Jurkat, Clone E6-1 (cell line): ENCODE data around the gene PARN.

Source experiments
- DNase-seq: peaks from one replicate; pipeline ENCODE4 v3.0.0-alpha.2; 2011; ENCODE audit warnings: low read depth, low spot score
- H3K4me3 ChIP-seq: 2 replicates; pipeline ENCODE4 v1.5.1; 2011; ENCODE audit warnings: mild to moderate bottlenecking, low read length, control low read depth, moderate library complexity

The PARN gene

GRCh38 chr16:14490235-14490634 lies 139.8 kb downstream of the PARN start:
- H3K4me3 ChIP-seq = no peak overlapping the region
- no peak for DNase-seq

DNA sequence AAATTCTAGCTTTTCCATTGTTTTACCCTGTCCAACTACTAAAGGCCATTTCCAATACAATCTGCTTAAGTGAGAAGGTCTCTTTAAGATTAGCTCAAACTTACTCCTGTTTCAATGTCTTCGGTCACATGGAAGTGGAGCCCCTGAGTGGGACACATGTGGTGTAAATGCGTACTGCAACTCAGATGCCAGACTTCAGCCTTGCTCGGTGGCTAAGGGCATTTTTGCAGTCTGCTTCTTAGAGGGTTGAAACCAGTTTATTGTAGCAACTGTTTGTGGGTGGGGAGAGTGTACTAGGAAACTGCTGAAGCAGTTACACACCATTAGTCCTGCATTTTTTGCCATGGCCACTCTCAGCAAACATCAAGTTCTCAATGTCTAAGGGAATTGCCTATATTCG lies 140.6 kb downstream of the PARN start:
- H3K4me3 ChIP-seq = no peak overlapping the region
- DNase-seq = peak; percentile 50

DNA sequence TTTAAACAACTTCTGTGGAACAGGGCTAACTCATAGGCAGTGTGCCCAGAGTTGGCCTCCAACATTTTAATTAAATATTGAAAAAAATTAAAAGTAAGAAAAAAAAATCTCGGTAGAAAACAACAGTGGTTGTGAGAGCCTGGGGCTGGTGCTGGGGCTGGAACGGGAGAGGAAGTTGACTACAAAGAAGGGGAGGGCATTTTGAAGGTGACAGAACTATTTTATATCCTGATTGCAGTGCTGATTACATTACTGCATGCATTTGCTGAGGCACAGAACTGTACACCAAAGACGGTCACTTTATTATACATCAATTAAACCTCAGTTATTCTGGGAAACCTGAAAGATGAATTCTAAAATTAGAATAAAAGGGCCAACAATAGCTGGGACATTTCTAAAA lies 142.5 kb downstream of the PARN start:
- H3K4me3 ChIP-seq = no peak overlapping the region
- DNase-seq = peak; percentile 35

DNA sequence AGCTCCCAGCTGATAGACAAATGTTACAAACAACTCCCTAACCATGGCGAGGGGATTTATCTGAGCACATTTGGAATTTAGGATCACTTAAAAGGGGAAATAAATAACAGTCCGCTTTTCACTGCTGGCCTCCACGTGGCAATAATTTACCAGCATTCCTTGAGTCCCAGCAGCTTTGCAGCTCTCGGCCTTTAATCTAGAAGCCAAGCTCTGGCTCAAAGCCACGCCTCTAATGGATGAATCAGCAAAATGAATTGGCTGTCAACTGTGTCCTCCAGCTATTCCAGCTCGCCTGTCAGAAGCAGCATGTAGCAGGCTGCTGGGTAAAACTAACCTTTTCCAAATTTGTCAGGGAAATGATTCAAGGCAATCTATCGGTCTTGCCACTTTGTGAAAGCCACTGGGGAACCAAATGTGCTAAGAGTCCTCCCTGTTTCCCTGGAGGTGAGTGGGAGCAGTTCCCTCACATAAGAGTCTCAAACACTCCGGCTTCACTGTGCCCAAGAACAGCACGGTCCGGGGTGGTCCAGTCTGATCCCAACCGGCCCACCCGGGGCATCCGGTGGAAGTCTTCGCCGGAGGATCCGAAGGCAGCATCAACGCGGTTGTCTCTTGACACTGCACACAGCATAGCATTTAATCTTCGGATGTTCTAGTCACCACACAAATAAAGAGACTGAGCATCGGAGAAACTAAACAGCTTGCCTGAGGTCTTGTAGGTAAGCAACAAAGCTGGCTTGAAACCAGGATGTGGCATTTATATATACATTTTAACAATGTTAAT lies 143.3 kb downstream of the PARN start:
- H3K4me3 ChIP-seq = no peak overlapping the region
- no peak for DNase-seq

- DNase-seq = no peak
- H3K4me3 ChIP-seq = no peak overlapping the region
Observed at GRCh38 chr16:14485811-14486519, 144.1 kb downstream of the PARN start.

- no peak overlapping the region for H3K4me3 ChIP-seq
- no peak for DNase-seq
Observed at GRCh38 chr16:14485121-14485551, 144.9 kb downstream of the PARN start.

- no peak for DNase-seq
- H3K4me3 ChIP-seq = no peak overlapping the region
Observed at GRCh38 chr16:14483819-14484385, 146.2 kb downstream of the PARN start.

- DNase-seq = no peak
- no peak overlapping the region for H3K4me3 ChIP-seq
Observed at GRCh38 chr16:14476183-14476582, 153.9 kb downstream of the PARN start.

DNA sequence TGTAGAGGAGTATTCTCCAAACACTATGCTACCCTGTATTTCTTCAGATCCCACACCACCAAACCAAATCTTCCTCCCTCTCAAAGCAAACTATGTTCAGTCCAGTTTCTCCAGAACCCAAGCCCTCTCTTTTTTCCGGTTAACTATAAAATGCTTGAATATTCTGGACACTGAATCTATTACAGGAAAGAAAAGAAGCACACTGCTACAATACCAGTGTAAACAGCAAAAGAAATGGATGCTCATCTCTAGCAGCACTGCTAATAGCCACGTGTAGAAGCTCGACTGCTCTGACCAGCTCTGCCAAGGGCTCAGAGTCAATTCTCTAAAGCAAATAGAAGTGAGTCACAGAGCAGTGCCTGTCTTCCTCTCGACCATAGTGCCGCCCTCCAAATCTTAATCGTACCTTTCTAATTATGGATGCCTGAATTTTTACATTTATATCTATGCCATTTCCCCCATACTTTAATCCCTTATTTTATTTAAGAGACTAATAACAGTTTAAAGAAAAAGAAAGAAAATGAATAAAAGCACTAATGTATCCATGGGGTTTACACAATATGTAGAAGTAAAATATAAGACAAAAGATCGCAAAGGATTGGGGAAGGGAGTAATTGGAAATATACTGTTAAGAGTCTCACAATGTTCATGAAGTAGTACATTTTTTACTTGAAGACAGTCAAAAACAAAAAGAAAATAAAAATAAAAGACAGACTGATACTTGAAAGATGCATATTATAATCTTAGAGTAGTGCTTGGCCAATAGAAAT lies 154.5 kb downstream of the PARN start:
- no peak for DNase-seq
- no peak overlapping the region for H3K4me3 ChIP-seq

GRCh38 chr16:14473488-14473887 lies 156.6 kb downstream of the PARN start:
- no peak for DNase-seq
- no peak overlapping the region for H3K4me3 ChIP-seq

GRCh38 chr16:14472357-14472756 lies 157.7 kb downstream of the PARN start:
- no peak overlapping the region for H3K4me3 ChIP-seq
- DNase-seq = no peak

GRCh38 chr16:14470788-14471187 lies 159.3 kb downstream of the PARN start:
- DNase-seq = no peak
- H3K4me3 ChIP-seq = no peak overlapping the region

GRCh38 chr16:14465799-14466198 lies 164.3 kb downstream of the PARN start:
- no peak for DNase-seq
- no peak overlapping the region for H3K4me3 ChIP-seq

DNA sequence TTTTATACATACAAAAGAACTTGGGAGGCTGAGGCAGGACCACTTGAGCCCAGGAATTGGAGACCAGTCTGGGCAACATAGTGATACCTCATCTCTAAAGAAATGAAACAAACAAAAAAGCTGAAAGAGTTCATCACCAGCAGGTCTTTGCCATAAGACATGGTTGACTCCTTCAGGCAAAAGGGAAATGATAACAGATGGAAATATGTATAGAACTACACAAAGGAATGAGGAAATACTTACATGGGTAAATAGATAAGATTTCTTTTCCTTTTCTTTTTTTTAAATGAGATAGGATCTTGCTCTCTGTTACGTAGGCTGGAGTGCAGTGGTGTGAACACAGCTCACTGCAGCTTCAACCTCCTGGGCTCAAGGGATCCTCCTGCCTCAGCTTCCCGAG lies 165.3 kb downstream of the PARN start:
- DNase-seq = no peak
- H3K4me3 ChIP-seq = no peak overlapping the region

DNA sequence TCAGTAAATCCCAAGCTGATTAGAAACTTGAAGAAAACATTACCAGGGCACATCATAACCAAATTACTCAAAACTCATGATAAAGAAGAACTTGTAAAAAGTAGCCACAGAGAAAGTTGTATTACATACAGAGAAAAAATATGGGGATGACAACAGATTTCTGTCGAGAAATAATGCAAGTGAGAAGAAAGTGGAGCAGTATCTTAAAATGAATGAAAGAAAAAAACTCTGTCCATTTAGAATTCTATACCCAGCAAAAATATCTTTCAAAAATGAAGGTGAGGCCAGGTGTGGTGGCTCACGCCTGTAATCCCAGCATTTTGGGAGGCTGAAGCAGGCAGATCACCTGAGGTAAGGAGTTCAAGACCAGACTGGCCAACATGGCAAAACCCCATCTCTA lies 165.9 kb downstream of the PARN start:
- H3K4me3 ChIP-seq = no peak overlapping the region
- no peak for DNase-seq

GRCh38 chr16:14462811-14463210 lies 167.2 kb downstream of the PARN start:
- no peak overlapping the region for H3K4me3 ChIP-seq
- no peak for DNase-seq

- no peak overlapping the region for H3K4me3 ChIP-seq
- no peak for DNase-seq
Observed at GRCh38 chr16:14460726-14461125, 169.3 kb downstream of the PARN start.

DNA sequence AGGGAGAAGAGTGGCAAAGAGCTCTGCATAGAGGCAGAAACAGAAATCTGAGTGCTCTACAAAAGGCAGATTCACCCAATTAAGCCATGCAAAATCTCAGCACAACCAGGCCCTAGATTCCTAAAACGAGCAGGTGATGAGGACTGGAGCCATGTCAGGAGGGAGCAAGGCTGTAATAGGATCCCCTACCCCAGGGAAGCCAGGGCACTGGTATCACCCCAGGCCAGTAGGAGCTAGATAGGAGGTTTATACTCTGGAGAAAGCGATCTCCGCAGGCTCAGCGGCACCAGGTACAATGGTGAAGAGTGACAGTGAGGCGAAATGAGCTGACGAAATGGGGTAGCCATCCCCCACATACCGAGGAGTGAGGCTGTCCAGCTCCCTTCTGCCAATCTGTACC lies 171.5 kb downstream of the PARN start:
- H3K4me3 ChIP-seq = no peak overlapping the region
- no peak for DNase-seq

DNA sequence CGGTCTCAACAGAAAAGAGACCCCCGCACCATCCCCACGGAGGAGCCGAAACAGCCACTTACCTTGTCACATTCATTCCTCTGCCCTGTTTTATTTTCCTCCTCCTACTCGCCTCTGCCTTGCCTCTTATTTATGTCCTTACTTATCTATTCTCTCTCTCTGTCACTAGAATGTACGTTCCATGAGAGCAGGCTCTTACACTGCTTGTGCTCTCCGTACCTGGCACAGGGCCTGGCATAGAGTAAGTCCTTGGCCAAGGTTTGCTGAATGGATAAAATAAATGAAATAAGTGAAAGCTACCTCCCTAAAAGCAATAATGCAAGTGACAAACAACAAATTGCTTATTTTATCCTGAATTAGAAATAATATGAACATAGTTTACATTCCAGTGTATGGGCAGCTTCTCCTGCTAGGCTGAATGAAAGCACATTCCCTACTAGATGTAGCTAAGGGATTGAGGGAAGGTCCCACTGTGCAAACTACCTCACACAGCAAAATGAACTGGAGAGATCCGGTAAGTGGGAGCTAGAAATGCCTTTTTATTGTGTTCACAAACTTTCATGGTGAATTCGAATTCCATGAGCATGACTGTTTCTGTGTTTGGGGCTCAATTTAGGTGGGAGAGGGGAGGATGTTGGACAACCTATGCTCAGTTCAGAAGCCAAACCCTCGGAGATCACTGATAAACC lies 173.1 kb downstream of the PARN start:
- DNase-seq = no peak
- no peak overlapping the region for H3K4me3 ChIP-seq
